ENCODE measurements around the gene SAXO1.

GRCh38 chr9:18922161-18922885 lies 110.7 kb downstream of the SAXO1 start:
- TF ChIP-seq YY1 (IDR thresholded peaks at IDR 0.05; ENCODE audit: insufficient read depth, insufficient read length) (no peak), SUZ12 (IDR thresholded peaks at IDR 0.05; ENCODE audit: extremely low read depth, insufficient read depth, insufficient read length) (no peak), ZNF274 (IDR thresholded peaks at IDR 0.05; ENCODE audit: low read depth, low read length) (no peak)

All from NT2/D1 (cell line).